AG10803 (cell line): ENCODE data around the gene TMPRSS7.

Source experiments
- DNase-seq: peaks from one replicate; pipeline ENCODE4 v3.0.0; 2010; ENCODE audit warnings: low read depth
- H3K4me3 ChIP-seq: 2 replicates; pipeline ENCODE4 v1.5.1; 2011; ENCODE audit warnings: mild to moderate bottlenecking, low read length, control low read depth
- TF ChIP-seq, protein P1 (sequence below): conservative IDR thresholded peaks from 2 replicates; pipeline ENCODE4 v1.5.1; 2011; ENCODE audit warnings: mild to moderate bottlenecking, low read length, control low read depth, inconsistent platforms

Gene TMPRSS7

DNA sequence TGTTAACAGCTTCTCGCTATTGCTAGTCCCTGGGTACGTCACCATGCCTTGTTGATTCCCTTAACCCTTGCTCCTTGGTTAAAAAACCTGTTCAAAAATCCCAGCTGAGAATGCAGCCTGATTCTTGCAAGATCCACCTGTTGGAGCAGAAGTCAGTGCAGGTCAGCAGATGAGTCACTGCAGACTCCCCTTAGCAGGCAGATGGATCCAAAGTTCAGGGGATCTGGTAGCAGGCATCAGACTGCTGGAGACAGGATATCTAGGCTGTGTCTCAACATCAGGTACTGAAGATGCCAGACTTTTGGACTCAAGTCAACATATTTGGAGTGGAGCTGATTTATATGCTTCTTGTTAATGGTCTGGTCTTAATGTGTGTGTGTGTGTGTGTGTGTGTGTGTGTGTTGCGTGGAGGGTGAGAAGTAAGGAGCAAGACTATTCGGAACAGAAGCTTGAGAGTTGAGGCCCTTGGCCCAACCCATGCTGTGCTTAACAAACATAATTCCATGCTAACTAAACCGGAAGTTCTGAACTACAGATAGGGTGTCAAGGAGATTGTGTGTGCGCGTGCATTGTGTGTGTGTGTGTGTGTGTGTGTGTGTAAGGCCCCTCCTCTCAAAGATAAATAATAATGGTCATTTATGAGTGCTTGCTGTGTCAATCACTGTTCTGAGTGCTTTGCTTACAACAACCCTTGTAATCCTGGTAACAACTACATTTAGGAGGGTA, 50.6 kb downstream of the TMPRSS7 start:
- TF ChIP-seq, protein P1, sequence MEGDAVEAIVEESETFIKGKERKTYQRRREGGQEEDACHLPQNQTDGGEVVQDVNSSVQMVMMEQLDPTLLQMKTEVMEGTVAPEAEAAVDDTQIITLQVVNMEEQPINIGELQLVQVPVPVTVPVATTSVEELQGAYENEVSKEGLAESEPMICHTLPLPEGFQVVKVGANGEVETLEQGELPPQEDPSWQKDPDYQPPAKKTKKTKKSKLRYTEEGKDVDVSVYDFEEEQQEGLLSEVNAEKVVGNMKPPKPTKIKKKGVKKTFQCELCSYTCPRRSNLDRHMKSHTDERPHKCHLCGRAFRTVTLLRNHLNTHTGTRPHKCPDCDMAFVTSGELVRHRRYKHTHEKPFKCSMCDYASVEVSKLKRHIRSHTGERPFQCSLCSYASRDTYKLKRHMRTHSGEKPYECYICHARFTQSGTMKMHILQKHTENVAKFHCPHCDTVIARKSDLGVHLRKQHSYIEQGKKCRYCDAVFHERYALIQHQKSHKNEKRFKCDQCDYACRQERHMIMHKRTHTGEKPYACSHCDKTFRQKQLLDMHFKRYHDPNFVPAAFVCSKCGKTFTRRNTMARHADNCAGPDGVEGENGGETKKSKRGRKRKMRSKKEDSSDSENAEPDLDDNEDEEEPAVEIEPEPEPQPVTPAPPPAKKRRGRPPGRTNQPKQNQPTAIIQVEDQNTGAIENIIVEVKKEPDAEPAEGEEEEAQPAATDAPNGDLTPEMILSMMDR = no peak
- H3K4me3 ChIP-seq = no peak overlapping the region
- DNase-seq = no peak

DNA sequence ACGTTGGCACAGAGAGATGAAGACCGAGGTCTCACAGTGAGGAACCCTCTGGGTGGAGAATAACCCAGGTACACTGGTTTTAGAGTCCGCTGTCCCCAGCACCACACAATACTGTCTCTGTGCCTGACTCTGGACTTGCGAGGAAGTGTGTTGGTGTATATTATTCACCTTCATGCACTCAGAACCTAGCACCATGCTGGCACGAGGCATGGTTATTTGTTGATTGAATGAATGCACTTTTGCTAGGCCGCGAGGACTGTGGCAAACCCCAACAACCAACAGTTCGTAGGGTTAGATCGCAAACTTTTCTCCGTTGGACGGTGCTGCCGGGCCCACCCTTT, 51.2 kb downstream of the TMPRSS7 start:
- no peak for DNase-seq
- TF ChIP-seq, protein P1 = no peak
- H3K4me3 ChIP-seq = peak overlapping the region; percentile 74

DNA sequence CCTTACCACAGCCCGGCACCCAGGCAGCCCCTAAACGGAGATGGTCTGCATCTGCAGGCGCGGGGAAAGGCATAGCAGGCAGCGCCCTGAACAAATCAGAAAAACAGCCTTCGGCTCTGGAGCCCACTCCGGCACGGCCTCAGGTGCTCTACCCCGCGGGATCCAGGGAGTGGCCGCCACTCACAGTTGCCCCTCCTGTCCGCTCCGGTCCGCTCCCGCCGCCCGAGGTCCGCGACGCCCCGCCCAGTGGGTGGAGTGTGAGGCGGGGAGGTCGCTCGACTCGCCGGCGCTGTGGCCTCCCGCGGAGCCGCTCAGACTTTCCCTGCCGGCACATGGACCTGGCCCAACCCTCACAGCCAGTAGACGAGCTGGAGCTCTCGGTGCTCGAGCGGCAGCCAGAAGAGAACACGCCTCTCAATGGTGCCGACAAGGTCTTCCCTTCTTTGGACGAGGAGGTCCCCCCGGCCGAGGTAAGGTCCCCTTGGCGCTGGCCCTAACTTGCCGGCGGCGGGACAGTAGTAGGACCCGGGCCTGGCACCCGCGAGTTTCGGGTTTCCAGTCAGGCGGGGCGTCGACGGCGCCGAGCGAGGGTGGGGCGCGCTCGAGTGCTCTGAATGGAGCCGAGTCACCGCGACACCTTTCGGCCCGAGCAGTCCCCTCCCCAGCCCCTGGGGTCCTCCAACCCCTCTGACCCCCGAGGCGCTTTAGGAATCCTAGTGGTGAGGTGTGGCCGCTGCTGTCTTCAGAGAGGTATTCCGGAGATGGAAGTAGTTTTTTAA, 51.7 kb downstream of the TMPRSS7 start, which contains the start of gene C3orf52:
TSS of gene C3orf52 (plus strand) at position 314 of the 779 bp plus-strand sequence. CDS start at position 333, 19 bp downstream.
- peak; percentile 65 for DNase-seq
- TF ChIP-seq, protein P1 = 0 out of 2 replicates have a peak, but pooled peaks have one; percentile 15
- H3K4me3 ChIP-seq = peak within 1 kb of the TSS; percentile 74

DNA sequence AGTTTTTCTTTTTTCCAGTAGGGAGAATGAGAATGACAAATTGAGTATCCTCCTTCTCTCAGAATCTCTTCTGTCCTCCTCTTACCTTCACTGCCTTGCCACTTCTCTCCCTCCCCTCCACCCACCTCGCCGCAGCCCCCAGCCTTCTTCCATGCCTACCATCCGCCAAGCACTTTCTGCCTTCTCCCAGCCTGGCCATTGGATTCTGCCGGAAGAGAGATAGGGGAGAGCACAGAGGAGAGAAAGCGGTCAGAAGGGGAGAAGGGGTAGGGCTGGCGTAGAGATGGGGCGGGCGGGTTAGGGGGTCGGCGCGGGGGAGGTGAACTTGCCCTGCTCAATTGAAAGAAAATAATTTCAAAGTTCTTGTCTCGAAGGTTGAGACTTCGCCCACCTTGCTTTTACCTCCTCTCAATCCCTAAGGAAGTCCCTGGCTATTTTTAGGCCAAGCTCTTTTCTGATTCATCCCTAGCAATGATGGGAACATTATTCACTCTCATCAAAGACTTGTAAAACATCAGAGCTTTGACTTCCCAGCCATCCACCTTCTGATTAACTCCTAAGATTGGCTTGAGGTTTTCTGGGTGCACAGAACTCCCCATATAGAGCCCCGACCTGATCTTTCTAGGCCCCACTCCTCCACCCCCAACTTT, 52.5 kb downstream of the TMPRSS7 start:
- DNase-seq = peak; percentile 22
- TF ChIP-seq, protein P1 = no peak
- peak overlapping the region; percentile 74 for H3K4me3 ChIP-seq

DNA sequence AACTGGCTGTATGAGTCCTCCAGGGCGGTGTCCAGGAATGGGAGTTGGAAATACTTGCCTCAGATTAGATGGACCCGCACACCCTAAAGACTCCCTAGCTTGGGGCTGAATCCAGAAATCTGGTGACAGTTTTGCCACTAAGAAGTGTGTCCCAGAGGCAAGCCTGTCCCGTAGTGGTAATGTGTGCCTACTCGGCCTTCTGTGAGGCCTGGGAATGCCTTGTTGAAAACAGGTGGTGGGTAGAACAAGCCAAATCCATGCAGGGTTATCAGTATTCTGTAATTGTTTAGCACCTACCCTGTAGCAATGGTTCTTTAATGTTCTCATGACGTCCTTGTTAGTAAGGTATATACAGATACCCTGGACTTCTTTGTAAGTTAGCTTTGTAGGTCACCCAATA, 53.2 kb downstream of the TMPRSS7 start:
- TF ChIP-seq, protein P1 = no peak
- no peak overlapping the region for H3K4me3 ChIP-seq
- no peak for DNase-seq

DNA sequence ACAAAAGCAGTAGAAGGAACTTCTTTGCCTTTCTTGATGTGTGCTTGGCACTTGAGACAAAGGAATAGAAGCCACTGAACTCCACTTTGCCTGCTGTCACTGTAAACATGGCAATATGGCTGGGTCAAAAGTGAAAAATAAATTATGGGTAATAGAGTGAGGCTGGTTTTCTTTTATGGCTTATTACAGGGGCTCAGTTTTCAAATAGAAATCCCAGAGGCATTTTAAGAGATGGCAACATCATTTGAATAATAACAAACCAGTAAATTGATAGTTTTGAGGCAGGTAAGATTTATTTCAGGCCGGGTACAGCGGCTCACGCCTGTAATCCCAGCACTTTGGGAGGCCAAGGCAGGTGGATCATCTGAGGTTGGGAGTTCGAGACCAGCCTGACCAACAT, 54.4 kb downstream of the TMPRSS7 start:
- DNase-seq = no peak
- TF ChIP-seq, protein P1 = no peak
- H3K4me3 ChIP-seq = no peak overlapping the region
